K562 (cell line): ENCODE data around the gene HOXB13. TPM values are rescaled to one million over a fixed set of nuclear protein-coding genes. Genes with fewer than 3 reads are reported as not detected.
A peak's percentile ranks its signal among the peaks of the same experiment; 100 is the strongest.

ENCODE experiments used
- ATAC-seq: fragments of 200-7000 bp; cut with Tn5 transposase; 3 replicates; pipeline ENCODE4 v1.9.1; 2020; ENCODE audit warnings: moderate library complexity
- BruUV-seq: library from RNA; stranded (reverse); fragments of 400-500 nt; replicated peaks from 2 replicates; lab custom pipeline; 2021; lab: Mats Ljungman, UMichigan
- CTCF ChIA-PET: fragments of 300-600 bp; formaldehyde crosslinking; extraction: SDS; loops from one replicate; lab custom pipeline; 2021; ENCODE audit warnings: low intra/inter-chr PET ratio; lab: Yijun Ruan, JAX
- POLR2A ChIA-PET: fragments of 300-600, 350-650 bp; sonication (Branson Sonifier 250); formaldehyde crosslinking; extraction: SDS; loops from one replicate; lab custom pipeline; 2021; ENCODE audit warnings: antibody characterized with exemption, inconsistent platforms; lab: Yijun Ruan, JAX
- DNase-seq, 4 experiments: peaks; one replicate each; pipeline versions ENCODE4 v3.0.0 to v3.0.0-alpha.2; 2011 to 2018; ENCODE audit warnings: low spot score in 3 of 4, mixed read lengths in 3 of 4; ENCODE audit errors: extremely low read depth in 1 of 4
- FAIRE-seq: peaks from 2 replicates; lab custom pipeline; 2011; peaks lifted over from hg19 to GRCh38; lab: Jason Lieb, UNC
- H2AFZ ChIP-seq: 2 replicates; pipeline ENCODE4 v1.6.0; 2011; ENCODE audit warnings: low read depth, low read length, control low read depth, inconsistent platforms
- H3K27ac ChIP-seq: fragments of 200-600 bp; 3 replicates; pipeline ENCODE4 v1.8.0; 2011; ENCODE audit warnings: low read depth, mild to moderate bottlenecking, control low read depth, inconsistent platforms, low read length, moderate library complexity, mixed read lengths; ENCODE audit errors: extremely low read depth
- H3K27me3 ChIP-seq, 2 experiments: fragments of 300-600 bp in 1 of 2; 2 replicates in 1 of 2; 3 replicates in 1 of 2; pipeline versions ENCODE4 v1.6.0 to v1.8.0; 2011; ENCODE audit warnings: inconsistent platforms in 2 of 2, low read length in 2 of 2, mild to moderate bottlenecking in 1 of 2, mixed read lengths in 1 of 2, moderate library complexity in 1 of 2; ENCODE audit not compliant: control insufficient read depth in 2 of 2, insufficient read depth in 2 of 2
- H3K36me3 ChIP-seq: fragments of 300-600 bp; 3 replicates; pipeline ENCODE4 v1.8.0; 2011; ENCODE audit warnings: mild to moderate bottlenecking, low read length, inconsistent platforms; ENCODE audit not compliant: control insufficient read depth, insufficient read depth
- H3K4me1 ChIP-seq, 2 experiments: fragments of 200-600 bp in 1 of 2; replicated peaks in 1 of 2; 2 replicates in 1 of 2; 3 replicates in 1 of 2; pipeline versions ENCODE4 v1.5.1 to v1.8.0; 2011; ENCODE audit warnings: inconsistent platforms in 2 of 2, low read length in 2 of 2, mild to moderate bottlenecking in 1 of 2, mixed read lengths in 1 of 2, moderate library complexity in 1 of 2; ENCODE audit not compliant: control insufficient read depth in 2 of 2, insufficient read depth in 2 of 2
- H3K4me2 ChIP-seq: 2 replicates; pipeline ENCODE4 v1.6.1; 2011; ENCODE audit warnings: low read length, control low read depth, inconsistent platforms, mixed read lengths; ENCODE audit not compliant: insufficient read depth
- H3K4me3 ChIP-seq: fragments of 200-600 bp; sonication (generic), shearing (Covaris generic); 2 replicates; pipeline ENCODE4 v1.5.1; 2016; ENCODE audit warnings: control low read depth, inconsistent platforms
- H3K79me2 ChIP-seq: fragments of 200-600 bp; 3 replicates; pipeline ENCODE4 v1.8.0; 2011; ENCODE audit warnings: low read length, inconsistent platforms; ENCODE audit not compliant: control insufficient read depth, insufficient read depth
- H3K9ac ChIP-seq, 2 experiments: 2 replicates each; pipeline versions ENCODE4 v1.6.0 to v1.6.1; 2011; ENCODE audit warnings: low read depth in 2 of 2, low read length in 2 of 2, control low read depth in 1 of 2, inconsistent platforms in 1 of 2, mild to moderate bottlenecking in 1 of 2, mixed read lengths in 1 of 2; ENCODE audit not compliant: insufficient read depth in 1 of 2
- H3K9me1 ChIP-seq: one replicate; pipeline ENCODE4 v1.6.0; 2011; ENCODE audit warnings: inconsistent platforms, mild to moderate bottlenecking, low read length, moderate library complexity; ENCODE audit not compliant: control insufficient read depth, insufficient read depth
- H3K9me3 ChIP-seq: replicated peaks from 2 replicates; pipeline ENCODE4 v1.5.1; 2011; ENCODE audit warnings: low read depth, low read length, inconsistent platforms; ENCODE audit not compliant: control insufficient read depth, insufficient read depth
- H4K20me1 ChIP-seq: replicated peaks from 2 replicates; pipeline ENCODE4 v1.6.1; 2011; ENCODE audit warnings: low read length, inconsistent platforms, mixed read lengths; ENCODE audit not compliant: control insufficient read depth, insufficient read depth
- HDAC6 ChIP-seq: IDR thresholded peaks from 2 replicates; pipeline ENCODE4 v1.6.1; 2012; ENCODE audit warnings: low read depth, mild to moderate bottlenecking, control low read depth, inconsistent platforms, low read length, moderate library complexity
- NFIC ChIP-seq: fragments of 450-650 bp; IDR thresholded peaks from 2 replicates; pipeline ENCODE4 v1.6.1; 2017; ENCODE audit warnings: mild to moderate bottlenecking, inconsistent platforms
- WGBS: fragments of 100-300 bp; shearing (Covaris generic); methylation state at CpG from one replicate; pipeline ENCODE4 v1.1.6; 2016; ENCODE audit warnings: low coverage, mixed read lengths; ENCODE audit not compliant: insufficient coverage; ENCODE audit errors: missing lambda C conversion rate; 5-methylcytosine and 5-hydroxymethylcytosine counted together
- in situ Hi-C: fragments of 300-500 bp; cut with MboI; formaldehyde crosslinking; loops from 4 replicates; pipeline ENCODE4 v1.15.0; 2018; ENCODE audit warnings: inconsistent platforms, mixed read lengths
- intact Hi-C: fragments of 100-400 bp; cut with micrococcal nuclease; formaldehyde crosslinking; loops from 2 replicates; pipeline ENCODE4 v1.14.2; 2022
- polyA plus RNA-seq, 8 experiments: library from polyadenylated mRNA; depleted of rRNA in 4 of 8; stranded (reverse) in 5 of 8; unstranded in 3 of 8; fragments of >200 nt; fragmentation: Nextera tagmentation in 2 of 8; fragmentation: Illumina TruSeq in 1 of 8; extraction: Ambion mirVana in 2 of 8; extraction: Trizol in 1 of 8; gene quantifications; 2 replicates each; pipeline versions ENCODE4 v1.2.1 to v1.2.3, GENCODE V29; 2011 to 2014; ENCODE audit warnings: inconsistent platforms in 1 of 8, missing spikeins in 1 of 8
- total RNA-seq, 7 experiments: library from RNA; depleted of rRNA in 6 of 7; stranded (reverse); fragments of >200 nt in 6 of 7; fragmentation: Illumina TruSeq in 2 of 7; extraction: Trizol in 2 of 7; gene quantifications; 2 replicates each; pipeline versions ENCODE4 v1.2.1 to v1.2.3, GENCODE V29; 2011 to 2021; ENCODE audit warnings: low replicate concordance in 1 of 7

Gene HOXB13
- total and polyA plus RNA-seq, 9 of the 15 experiments (the other 6 are each of a cell fraction or from before 2014, with no cell fraction given), result not detected

DNA sequence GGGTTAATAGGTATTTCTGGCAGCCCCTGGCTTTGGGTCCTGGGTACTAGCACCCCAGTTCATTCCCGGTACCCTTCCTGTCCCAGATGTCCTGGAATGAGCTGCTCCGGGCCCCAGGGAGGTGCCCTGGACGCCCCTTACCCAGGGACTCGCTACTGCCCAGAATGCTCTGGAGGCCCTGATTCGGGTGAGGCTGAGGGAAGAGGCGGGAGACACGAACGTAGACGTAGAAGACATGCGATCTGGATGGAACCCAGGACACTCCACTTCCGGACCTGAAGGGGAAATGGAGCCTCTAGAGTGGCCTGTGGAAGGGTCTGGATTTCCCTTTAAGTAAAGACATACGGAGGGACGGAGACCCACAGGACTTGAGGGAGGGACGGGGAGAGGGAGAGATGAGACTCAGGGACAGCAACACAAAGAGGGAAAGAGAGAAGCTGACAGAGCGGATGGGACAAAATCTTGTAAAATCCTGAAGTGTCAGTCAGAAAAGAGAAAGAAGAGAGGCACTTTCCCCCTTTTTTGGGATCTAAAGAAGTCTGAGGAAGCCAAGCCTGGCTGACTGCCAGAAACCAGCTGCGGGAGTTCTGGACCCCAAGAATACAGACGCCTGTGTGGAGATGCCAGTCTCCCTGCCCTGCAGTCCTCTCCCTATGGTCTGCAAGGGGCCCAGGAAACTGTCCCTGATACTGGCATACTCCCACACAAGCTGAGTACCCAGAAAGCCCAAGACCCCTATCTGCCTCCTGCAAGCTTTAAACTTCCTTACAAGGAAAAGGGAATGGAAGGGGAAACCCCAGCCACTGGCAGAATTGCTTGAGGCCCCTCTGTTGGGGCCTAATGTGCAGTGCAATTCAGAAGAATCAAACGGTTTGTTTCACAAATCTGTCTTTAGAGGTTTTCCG is 1.0 kb upstream of the HOXB13 start:
- H3K27me3 ChIP-seq, result peaks cover 74 to 81% of the 10 kb centered on the region in 2 experiments
- ChIA-PET POLR2A (interaction anchor here (0.6 kb wide), 1 partner anchor 10 kb away, joined by 3 read pairs; no protein-coding TSS in a partner anchor), CTCF (interaction anchor here (0.6 kb wide), 1 partner anchor 302 kb away, joined by 3 read pairs; no protein-coding TSS in a partner anchor)
- ATAC-seq, result no peak
- no peak overlapping the region for H3K27ac ChIP-seq
- no peaks in the 10 kb centered on the region for H3K9me3 ChIP-seq
- WGBS, result 2% methylated on average over 18 of the region's 19 CpGs
- no peaks in the 10 kb centered on the region for H3K79me2 ChIP-seq
- intact Hi-C loops, result no loop called here
- FAIRE-seq, result no peak
- H3K36me3 ChIP-seq, result no peaks in the 10 kb centered on the region
- no peak for DNase-seq
- TF ChIP-seq NFIC, result peak; percentile 66
- TF ChIP-seq HDAC6, result no peak
- no TSS peak for BruUV-seq
- no peaks in the 10 kb centered on the region for H3K9me1 ChIP-seq
- in situ Hi-C loops, result no loop called here
- H3K9ac ChIP-seq, result no peak overlapping the region
- H3K4me1 ChIP-seq, result peaks cover 0 to 23% of the 10 kb centered on the region in 2 experiments; a peak in 2 of 5 replicates
- no peak overlapping the region for H2AFZ ChIP-seq
- no peak overlapping the region for H3K4me3 ChIP-seq
- H4K20me1 ChIP-seq, result no peaks in the 10 kb centered on the region; the same call in none of the 2 replicates
- no peak overlapping the region for H3K4me2 ChIP-seq
